Testis (tissue), 2 donors: ENCODE measurements around the gene ASNSD1.

Experiments
- CTCF ChIP-seq, 3 experiments: fragments of 450-650 bp in 2 of 3; fragments of 200-600 bp in 1 of 3; sonication (generic) in 1 of 3; IDR thresholded peaks; one replicate each; pipeline ENCODE4 v1.5.1; 2016 to 2019; ENCODE audit warnings: antibody characterized with exemption in 3 of 3, mild to moderate bottlenecking in 2 of 3, moderate library complexity in 1 of 3
- POLR2A ChIP-seq: fragments of 450-650 bp; IDR thresholded peaks from one replicate; pipeline ENCODE4 v1.6.1; 2017; ENCODE audit warnings: antibody characterized with exemption, mild to moderate bottlenecking, moderate library complexity

DNA sequence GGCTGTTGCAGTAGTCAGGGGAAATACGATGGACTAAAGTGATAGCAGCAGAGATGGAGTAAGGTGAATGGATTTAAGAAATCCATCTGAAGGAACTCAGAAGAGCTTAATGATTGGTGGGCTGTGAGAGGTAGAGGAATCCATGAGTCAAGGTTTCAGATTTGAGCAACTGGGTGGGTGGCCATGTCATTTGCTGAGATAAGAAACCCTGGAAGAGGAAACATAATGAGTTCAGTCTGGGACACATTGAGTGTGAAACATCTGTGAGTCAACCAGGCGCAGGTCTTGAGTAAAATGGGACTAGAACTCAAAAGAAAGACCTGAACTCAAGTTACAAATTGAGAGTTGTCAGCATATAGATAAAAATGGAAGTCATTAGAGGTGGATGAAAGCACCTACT, 19.7 kb upstream of the ASNSD1 start:
- TF ChIP-seq POLR2A (no peak), CTCF (IDR thresholded peaks at IDR 0.05) (no peak)
